LNCaP clone FGC (cell line): ENCODE data around the gene WARS2.

Source experiments
- DNase-seq: peaks from one replicate; pipeline ENCODE4 v3.0.0-alpha.2; 2011; ENCODE audit warnings: low read depth
- H3K4me3 ChIP-seq: 2 replicates; pipeline ENCODE4 v1.5.1; 2011; ENCODE audit warnings: mild to moderate bottlenecking, low read depth, low read length, control low read depth
- CTCF ChIP-seq: IDR thresholded peaks from 2 replicates; pipeline ENCODE4 v1.5.1; 2012; ENCODE audit warnings: mild to moderate bottlenecking; ENCODE audit not compliant: control insufficient read depth, insufficient read depth; ENCODE audit errors: extremely low read depth

WARS2 gene

GRCh38 chr1:119008483-119009311 is 131.8 kb downstream of the WARS2 start:
- no peak for DNase-seq
- no peak overlapping the region for H3K4me3 ChIP-seq
- TF ChIP-seq CTCF = peak; percentile 58

GRCh38 chr1:119007670-119008482 is 132.6 kb downstream of the WARS2 start:
- no peak overlapping the region for H3K4me3 ChIP-seq
- no peak for DNase-seq
- TF ChIP-seq CTCF = no peak

- TF ChIP-seq CTCF = no peak
- no peak overlapping the region for H3K4me3 ChIP-seq
- no peak for DNase-seq
Measured at GRCh38 chr1:119007339-119007669, 133.1 kb downstream of the WARS2 start.

GRCh38 chr1:119006406-119007279 is 133.8 kb downstream of the WARS2 start:
- no peak overlapping the region for H3K4me3 ChIP-seq
- DNase-seq = no peak
- no peak for TF ChIP-seq CTCF

GRCh38 chr1:119005724-119006405 is 134.6 kb downstream of the WARS2 start:
- no peak for TF ChIP-seq CTCF
- no peak overlapping the region for H3K4me3 ChIP-seq
- no peak for DNase-seq

GRCh38 chr1:119004781-119005180 is 135.7 kb downstream of the WARS2 start:
- DNase-seq = no peak
- TF ChIP-seq CTCF = no peak
- no peak overlapping the region for H3K4me3 ChIP-seq
